BE2C (cell line): ENCODE results near the gene USP32.
A peak's percentile ranks its signal among the peaks of the same experiment; 100 is the strongest.
"Not testable (repeated sequence)": the region's sequence is repeated elsewhere in the genome, so short reads cannot be mapped to it uniquely, and the experiment has no call there.

Experiments used
- DNase-seq: peaks from one replicate; pipeline ENCODE4 v3.0.0-alpha.2; 2020
- H3K27me3 ChIP-seq: fragments of 250-450 bp; sonication (Bioruptor Pico); 2 replicates; pipeline ENCODE4 v1.5.1; 2020; ENCODE audit warnings: mild to moderate bottlenecking
- H3K36me3 ChIP-seq: fragments of 250-450 bp; sonication (Bioruptor Pico); 2 replicates; pipeline ENCODE4 v1.5.1; 2020; ENCODE audit warnings: mild to moderate bottlenecking
- H3K4me1 ChIP-seq: fragments of 250-450 bp; sonication (Bioruptor Pico); 2 replicates; pipeline ENCODE4 v1.5.1; 2020
- H3K4me3 ChIP-seq: 2 replicates; pipeline ENCODE4 v1.5.1; 2011; ENCODE audit warnings: low read depth, low read length
- H3K9me3 ChIP-seq: fragments of 250-450 bp; sonication (Bioruptor Pico); 2 replicates; pipeline ENCODE4 v1.5.1; 2020
- TF ChIP-seq, protein P1 (sequence below): IDR thresholded peaks from 2 replicates; pipeline ENCODE4 v1.5.1; 2012; ENCODE audit warnings: mild to moderate bottlenecking, low read depth, low read length

USP32 gene

DNA sequence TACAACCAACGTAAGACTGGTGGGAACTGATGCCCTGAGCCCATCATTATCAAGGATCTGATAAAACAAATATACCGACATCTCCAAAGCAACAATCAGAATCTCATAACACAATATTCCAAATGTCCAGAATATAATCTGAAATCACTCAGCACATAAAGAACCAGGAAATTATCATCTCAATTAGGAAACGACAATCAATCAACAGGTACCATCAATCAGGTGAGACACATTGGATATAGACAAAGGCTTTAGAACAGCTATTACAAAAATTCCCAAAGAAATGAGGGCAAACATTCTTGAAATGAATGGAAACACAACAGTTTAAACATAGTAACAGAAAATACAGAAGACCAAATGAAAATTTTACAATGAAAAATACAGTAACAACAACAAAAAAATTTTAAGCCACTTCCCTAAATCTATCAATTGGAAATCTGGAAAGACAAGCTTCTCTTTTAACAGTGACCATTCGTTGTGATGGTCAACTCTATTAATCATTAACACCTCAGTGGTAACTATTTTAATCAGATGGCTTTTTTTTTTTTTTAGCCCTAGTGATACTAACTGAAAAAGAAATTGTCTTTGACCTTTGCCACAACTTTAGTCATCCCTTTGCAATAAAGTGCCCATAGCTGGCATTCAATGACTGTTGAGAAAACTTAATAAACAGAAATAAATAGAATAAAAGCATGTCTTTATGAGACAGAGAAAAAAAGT lies 70.4 kb downstream of the USP32 start:
- Histone ChIP-seq H3K36me3 (no peaks in the 10 kb centered on the region), H3K9me3 (no peaks in the 10 kb centered on the region), H3K4me1 (no peaks in the 10 kb centered on the region; the same call in 1 of the 2 replicates), H3K4me3 (no peak overlapping the region), H3K27me3 (no peaks in the 10 kb centered on the region)
- TF ChIP-seq, protein P1, sequence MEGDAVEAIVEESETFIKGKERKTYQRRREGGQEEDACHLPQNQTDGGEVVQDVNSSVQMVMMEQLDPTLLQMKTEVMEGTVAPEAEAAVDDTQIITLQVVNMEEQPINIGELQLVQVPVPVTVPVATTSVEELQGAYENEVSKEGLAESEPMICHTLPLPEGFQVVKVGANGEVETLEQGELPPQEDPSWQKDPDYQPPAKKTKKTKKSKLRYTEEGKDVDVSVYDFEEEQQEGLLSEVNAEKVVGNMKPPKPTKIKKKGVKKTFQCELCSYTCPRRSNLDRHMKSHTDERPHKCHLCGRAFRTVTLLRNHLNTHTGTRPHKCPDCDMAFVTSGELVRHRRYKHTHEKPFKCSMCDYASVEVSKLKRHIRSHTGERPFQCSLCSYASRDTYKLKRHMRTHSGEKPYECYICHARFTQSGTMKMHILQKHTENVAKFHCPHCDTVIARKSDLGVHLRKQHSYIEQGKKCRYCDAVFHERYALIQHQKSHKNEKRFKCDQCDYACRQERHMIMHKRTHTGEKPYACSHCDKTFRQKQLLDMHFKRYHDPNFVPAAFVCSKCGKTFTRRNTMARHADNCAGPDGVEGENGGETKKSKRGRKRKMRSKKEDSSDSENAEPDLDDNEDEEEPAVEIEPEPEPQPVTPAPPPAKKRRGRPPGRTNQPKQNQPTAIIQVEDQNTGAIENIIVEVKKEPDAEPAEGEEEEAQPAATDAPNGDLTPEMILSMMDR = no peak
- DNase-seq = no peak

DNA sequence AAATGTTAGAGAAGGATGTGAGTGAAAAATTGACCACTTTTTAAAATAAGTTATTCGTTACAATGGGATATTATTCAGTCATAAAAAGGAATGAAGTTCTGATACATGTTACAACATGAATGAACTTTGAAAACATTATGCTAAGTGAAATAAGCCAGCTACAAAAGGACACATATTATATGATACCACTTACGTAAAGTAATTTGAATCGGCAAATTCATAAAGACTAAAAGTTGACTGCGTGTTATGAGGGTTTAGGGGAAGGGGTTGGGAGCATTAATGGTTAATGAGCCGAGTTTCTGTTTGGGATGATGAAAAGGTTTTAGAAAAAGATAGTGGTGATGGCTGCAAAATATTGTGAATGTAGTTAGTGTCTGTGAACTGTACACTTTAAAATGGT lies 73.1 kb downstream of the USP32 start:
- Histone ChIP-seq H3K27me3 (no peaks in the 10 kb centered on the region), H3K9me3 (no peaks in the 10 kb centered on the region), H3K4me1 (no peaks in the 10 kb centered on the region), H3K4me3 (no peak overlapping the region), H3K36me3 (no peaks in the 10 kb centered on the region)
- no peak for DNase-seq
- TF ChIP-seq, protein P1 = no peak

DNA sequence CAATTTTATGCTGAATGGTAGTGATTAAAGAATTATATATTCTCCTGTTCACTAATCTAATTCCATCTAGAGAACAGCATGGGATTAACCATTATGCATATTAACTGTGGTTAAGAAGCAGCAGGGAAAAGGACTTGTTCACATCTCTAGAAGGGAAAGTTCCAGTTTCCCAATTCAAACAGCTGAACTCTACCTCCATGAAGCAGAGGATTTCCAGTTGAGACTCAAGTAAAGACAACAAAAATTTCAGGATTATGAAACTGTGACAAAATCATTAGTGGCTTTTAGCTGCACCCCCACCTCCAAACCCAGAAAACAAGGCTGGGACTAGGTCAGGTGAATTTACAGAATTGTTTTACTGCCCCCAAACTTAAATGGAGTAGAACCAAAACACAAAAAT lies 73.6 kb downstream of the USP32 start:
- no peaks in the 10 kb centered on the region for H3K9me3 ChIP-seq
- H3K4me1 ChIP-seq = no peaks in the 10 kb centered on the region
- TF ChIP-seq, protein P1 = no peak
- DNase-seq = no peak
- H3K27me3 ChIP-seq = no peaks in the 10 kb centered on the region
- H3K36me3 ChIP-seq = no peaks in the 10 kb centered on the region
- H3K4me3 ChIP-seq = no peak overlapping the region

- no peaks in the 10 kb centered on the region for H3K36me3 ChIP-seq
- no peak overlapping the region for H3K4me3 ChIP-seq
- TF ChIP-seq, protein P1 = peak; percentile 44
- H3K9me3 ChIP-seq = no peaks in the 10 kb centered on the region
- H3K27me3 ChIP-seq = no peaks in the 10 kb centered on the region
- no peaks in the 10 kb centered on the region for H3K4me1 ChIP-seq
- no peak for DNase-seq
Observed at GRCh38 chr17:60315650-60316049, 76.3 kb downstream of the USP32 start.

DNA sequence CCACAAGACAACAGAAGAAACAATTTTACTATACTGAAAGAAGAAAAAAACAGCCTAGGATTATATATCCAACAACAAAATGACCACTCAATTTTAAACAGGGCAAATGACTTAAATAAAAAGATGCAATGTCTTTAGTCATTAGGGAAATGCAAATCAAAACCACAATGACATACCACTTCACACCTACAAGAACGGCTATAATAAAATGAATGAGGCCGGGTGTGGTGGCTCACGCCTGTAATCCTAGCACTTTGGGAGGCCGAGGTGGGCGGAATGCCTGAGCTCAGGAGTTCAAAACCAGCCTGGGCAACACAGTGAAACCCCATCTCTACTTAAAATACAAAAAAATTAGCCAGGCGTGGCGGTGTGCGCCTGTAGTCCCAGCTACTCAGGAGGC lies 77.0 kb downstream of the USP32 start:
- not testable (repeated sequence) for DNase-seq, H3K36me3 ChIP-seq, H3K4me3 ChIP-seq, H3K27me3 ChIP-seq, H3K9me3 ChIP-seq, H3K4me1 ChIP-seq

DNA sequence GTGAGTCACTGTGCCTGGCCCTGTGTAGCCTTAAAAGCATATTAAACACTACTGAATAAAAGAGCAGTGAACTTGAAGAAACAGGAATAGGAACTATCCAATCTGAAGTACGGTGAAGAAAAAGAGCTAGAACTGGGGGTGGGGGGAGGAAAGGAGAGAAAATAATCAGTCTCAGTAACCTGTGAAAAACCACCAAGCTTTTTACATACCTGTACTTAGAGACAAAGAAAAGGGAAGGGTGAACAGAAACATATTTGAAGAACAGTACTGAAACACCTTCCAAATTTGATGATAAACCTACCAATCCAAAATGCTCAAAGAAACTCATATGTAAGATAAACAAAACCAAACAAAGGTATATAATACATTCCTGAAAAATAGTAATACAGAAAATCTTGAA lies 77.5 kb downstream of the USP32 start:
- Histone ChIP-seq H3K36me3 (no peaks in the 10 kb centered on the region), H3K27me3 (no peaks in the 10 kb centered on the region), H3K4me3 (no peak overlapping the region), H3K4me1 (no peaks in the 10 kb centered on the region), H3K9me3 (no peaks in the 10 kb centered on the region)
- DNase-seq = no peak
- TF ChIP-seq, protein P1 = no peak

GRCh38 chr17:60311936-60312335 lies 80.0 kb downstream of the USP32 start:
- H3K9me3 ChIP-seq = no peaks in the 10 kb centered on the region
- TF ChIP-seq, protein P1 = no peak
- no peak for DNase-seq
- no peaks in the 10 kb centered on the region for H3K27me3 ChIP-seq
- no peaks in the 10 kb centered on the region for H3K36me3 ChIP-seq
- no peaks in the 10 kb centered on the region for H3K4me1 ChIP-seq
- no peak overlapping the region for H3K4me3 ChIP-seq
